Endothelial cell of umbilical vein (primary cell): Measurements from ENCODE around the gene ZNF81. TPM values are rescaled to one million over a fixed set of nuclear protein-coding genes. Genes with fewer than 3 reads are reported as not detected.

Experiments used
- BruUV-seq: library from RNA; stranded (reverse); fragments of 400-500 nt; replicated peaks from 2 replicates; lab custom pipeline; 2021; lab: Mats Ljungman, UMichigan
- CTCF ChIA-PET: fragments of 300-600, 350-600 bp; sonication (Branson Sonifier 250); formaldehyde crosslinking; loops from one replicate; lab custom pipeline; 2021; ENCODE audit warnings: antibody characterized with exemption, inconsistent platforms; lab: Charles Lee
- POLR2A ChIA-PET: fragments of 300-600, 350-600 bp; sonication (Branson Sonifier 250); formaldehyde crosslinking; loops from one replicate; lab custom pipeline; 2021; ENCODE audit warnings: antibody characterized with exemption, inconsistent platforms; lab: Charles Lee
- DNase-seq: peaks from one replicate; pipeline ENCODE4 v3.0.0-alpha.2; 2011; ENCODE audit warnings: low read depth, low spot score
- FAIRE-seq: peaks from 2 replicates; lab custom pipeline; 2011; peaks lifted over from hg19 to GRCh38; lab: Jason Lieb, UNC
- H2AFZ ChIP-seq: 2 replicates; pipeline ENCODE4 v1.6.0; 2012; ENCODE audit warnings: low read depth, low read length, control low read depth, inconsistent platforms
- H3K27ac ChIP-seq: 2 replicates; pipeline ENCODE4 v1.5.1; 2011; ENCODE audit warnings: low read depth, mild to moderate bottlenecking, control low read depth, low read length, moderate library complexity; ENCODE audit not compliant: insufficient read depth
- H3K27me3 ChIP-seq, 2 experiments: 2 replicates each; pipeline versions ENCODE4 v1.6.0 to v1.6.1; 2011; ENCODE audit warnings: low read length in 2 of 2, mixed read lengths in 1 of 2; ENCODE audit not compliant: control insufficient read depth in 2 of 2, insufficient read depth in 2 of 2
- H3K36me3 ChIP-seq, 2 experiments: 2 replicates in 1 of 2; 3 replicates in 1 of 2; pipeline ENCODE4 v1.5.1; 2011; ENCODE audit warnings: low read length in 2 of 2, mild to moderate bottlenecking in 1 of 2, moderate library complexity in 1 of 2; ENCODE audit not compliant: control insufficient read depth in 2 of 2, insufficient read depth in 2 of 2; ENCODE audit errors: extremely low read depth in 1 of 2
- H3K4me1 ChIP-seq: 3 replicates; pipeline ENCODE4 v1.5.1; 2011; ENCODE audit warnings: mild to moderate bottlenecking, low read length; ENCODE audit not compliant: control insufficient read depth, insufficient read depth; ENCODE audit errors: extremely low read depth
- H3K4me2 ChIP-seq: 2 replicates; pipeline ENCODE4 v1.6.1; 2011; ENCODE audit warnings: low read length, control low read depth, mixed read lengths; ENCODE audit not compliant: insufficient read depth
- H3K4me3 ChIP-seq, 3 experiments: fragments of 200-600 bp in 1 of 3; sonication (generic), shearing (Covaris generic) in 1 of 3; replicated peaks in 1 of 3; 2 replicates each; pipeline ENCODE4 v1.5.1; 2011 to 2016; ENCODE audit warnings: control low read depth in 3 of 3, low read length in 3 of 3, mild to moderate bottlenecking in 2 of 3, inconsistent platforms in 1 of 3, low read depth in 1 of 3, moderate library complexity in 1 of 3; ENCODE audit not compliant: insufficient read depth in 1 of 3
- H3K79me2 ChIP-seq: 2 replicates; pipeline ENCODE4 v1.6.0; 2012; ENCODE audit warnings: low read length, inconsistent platforms; ENCODE audit not compliant: control insufficient read depth, insufficient read depth
- H3K9ac ChIP-seq: replicated peaks from 2 replicates; pipeline ENCODE3; 2011; ENCODE audit warnings: low read length, control low read depth; ENCODE audit not compliant: insufficient read depth; ENCODE audit errors: extremely low read depth
- H3K9me1 ChIP-seq: replicated peaks from 3 replicates; pipeline ENCODE4 v1.6.0; 2011; ENCODE audit warnings: mild to moderate bottlenecking, low read length; ENCODE audit not compliant: control insufficient read depth, insufficient read depth; ENCODE audit errors: extremely low read depth
- H3K9me3 ChIP-seq: replicated peaks from 2 replicates; pipeline ENCODE4 v1.5.1; 2012; ENCODE audit warnings: low read length, inconsistent platforms; ENCODE audit not compliant: control insufficient read depth, insufficient read depth
- H4K20me1 ChIP-seq: replicated peaks from 2 replicates; pipeline ENCODE3; 2011; ENCODE audit warnings: mild to moderate bottlenecking, low read length; ENCODE audit not compliant: control insufficient read depth, insufficient read depth; ENCODE audit errors: extremely low read depth
- EZH2 ChIP-seq: IDR thresholded peaks from 2 replicates; pipeline ENCODE4 v1.6.1; 2012; ENCODE audit warnings: borderline replicate concordance, low read depth, mild to moderate bottlenecking, moderate library complexity, low read length, inconsistent platforms; ENCODE audit not compliant: severe bottlenecking
- FOS ChIP-seq: IDR thresholded peaks from 2 replicates; pipeline ENCODE4 v1.6.1; 2011; ENCODE audit warnings: mild to moderate bottlenecking, low read length, moderate library complexity, borderline replicate concordance; ENCODE audit not compliant: insufficient read depth
- GATA2 ChIP-seq: IDR thresholded peaks from 2 replicates; pipeline ENCODE4 v1.7.0; 2011; ENCODE audit warnings: low read depth, mild to moderate bottlenecking, moderate library complexity, mixed read lengths, low read length; ENCODE audit not compliant: insufficient read length, insufficient read depth
- JUN ChIP-seq: IDR thresholded peaks from 2 replicates; pipeline ENCODE4 v1.6.1; 2011; ENCODE audit warnings: borderline replicate concordance, low read depth; ENCODE audit not compliant: insufficient read length, insufficient read depth
- MAX ChIP-seq: IDR thresholded peaks from 2 replicates; pipeline ENCODE4 v1.6.1; 2011; ENCODE audit not compliant: insufficient read depth, insufficient read length
- MYC ChIP-seq: IDR thresholded peaks from one replicate; pipeline ENCODE4 v1.6.1; 2011; ENCODE audit warnings: mild to moderate bottlenecking, low read depth, low read length
- POLR2A ChIP-seq: IDR thresholded peaks from 2 replicates; pipeline ENCODE4 v1.6.1; 2012; ENCODE audit warnings: low read depth, mild to moderate bottlenecking, control low read depth, low read length
- POLR2AphosphoS5 ChIP-seq: IDR thresholded peaks from 2 replicates; pipeline ENCODE4 v1.6.1; 2012; ENCODE audit warnings: low read depth, mild to moderate bottlenecking, control low read depth, low read length, moderate library complexity; ENCODE audit not compliant: insufficient read depth
- dilution Hi-C: fragments of 300-500 bp; cut with MboI; formaldehyde crosslinking; loops from one replicate; pipeline ENCODE4 v1.15.0; 2019; ENCODE audit warnings: low sequenced_read_pairs; ENCODE audit not compliant: extremely low pct_ligation_motif_present
- intact Hi-C: fragments of 100-400 bp; cut with micrococcal nuclease; formaldehyde crosslinking; loops from one replicate; pipeline ENCODE4 v1.10.0; 2022
- polyA plus RNA-seq, 4 experiments: library from polyadenylated mRNA; depleted of rRNA in 3 of 4; stranded (reverse) in 3 of 4; unstranded in 1 of 4; fragments of >200 nt; gene quantifications; 2 replicates each; pipeline versions ENCODE4 v1.2.1 to v1.2.3, GENCODE V29; 2011 to 2012; ENCODE audit warnings: missing spikeins in 1 of 4
- total RNA-seq: library from RNA; stranded (reverse); gene quantifications from 2 replicates; pipeline ENCODE4 v1.2.3, GENCODE V29; 2021
- TF ChIP-seq, protein P1 (sequence below), 2 donors: IDR thresholded peaks; 1 replicate in 1 of 2; 2 replicates in 1 of 2; pipeline ENCODE4 v1.5.1; 2011; ENCODE audit warnings: low read length in 2 of 2, mild to moderate bottlenecking in 2 of 2, moderate library complexity in 2 of 2, control low read depth in 1 of 2, inconsistent platforms in 1 of 2, low read depth in 1 of 2; ENCODE audit not compliant: insufficient read depth in 1 of 2; ENCODE audit errors: extremely low read depth in 1 of 2

ZNF81 gene
- total and polyA plus RNA-seq, 2 donors (not counting 3 experiments of a cell fraction or from before 2014, with no cell fraction given): 2.7 to 6.4 TPM

DNA sequence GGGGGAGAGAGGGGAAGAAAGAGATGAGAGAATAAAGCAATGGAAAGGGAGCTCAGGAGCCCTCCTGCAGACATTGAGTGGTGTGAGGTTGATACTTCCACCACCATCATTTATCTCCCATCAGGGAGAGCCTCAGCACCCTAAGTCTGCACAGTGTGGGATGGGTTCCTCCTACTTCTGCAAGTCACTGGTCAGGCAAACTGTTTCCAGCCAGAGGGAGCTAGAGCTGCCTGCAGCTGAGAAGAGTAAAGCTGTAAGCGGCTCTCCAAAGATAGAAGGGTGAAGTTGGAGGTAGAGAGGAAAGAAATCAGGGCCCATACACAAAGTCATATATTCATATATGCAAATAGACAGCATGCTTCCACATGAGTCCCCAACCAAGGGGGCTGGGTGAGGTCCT, 21.9 kb upstream of the ZNF81 start:
- Histone ChIP-seq H3K27me3 (no peaks in the 10 kb centered on the region), H3K27ac (no peak overlapping the region), H3K9me3 (no peaks in the 10 kb centered on the region), H3K4me2 (no peak overlapping the region), H3K79me2 (no peaks in the 10 kb centered on the region), H3K9me1 (no peaks in the 10 kb centered on the region), H4K20me1 (no peaks in the 10 kb centered on the region), H3K36me3 (no peaks in the 10 kb centered on the region), H3K4me3 (no peak overlapping the region), H2AFZ (no peak overlapping the region), H3K4me1 (peaks cover 4% of the 10 kb centered on the region), H3K9ac (no peak overlapping the region)
- TF ChIP-seq, protein P1, sequence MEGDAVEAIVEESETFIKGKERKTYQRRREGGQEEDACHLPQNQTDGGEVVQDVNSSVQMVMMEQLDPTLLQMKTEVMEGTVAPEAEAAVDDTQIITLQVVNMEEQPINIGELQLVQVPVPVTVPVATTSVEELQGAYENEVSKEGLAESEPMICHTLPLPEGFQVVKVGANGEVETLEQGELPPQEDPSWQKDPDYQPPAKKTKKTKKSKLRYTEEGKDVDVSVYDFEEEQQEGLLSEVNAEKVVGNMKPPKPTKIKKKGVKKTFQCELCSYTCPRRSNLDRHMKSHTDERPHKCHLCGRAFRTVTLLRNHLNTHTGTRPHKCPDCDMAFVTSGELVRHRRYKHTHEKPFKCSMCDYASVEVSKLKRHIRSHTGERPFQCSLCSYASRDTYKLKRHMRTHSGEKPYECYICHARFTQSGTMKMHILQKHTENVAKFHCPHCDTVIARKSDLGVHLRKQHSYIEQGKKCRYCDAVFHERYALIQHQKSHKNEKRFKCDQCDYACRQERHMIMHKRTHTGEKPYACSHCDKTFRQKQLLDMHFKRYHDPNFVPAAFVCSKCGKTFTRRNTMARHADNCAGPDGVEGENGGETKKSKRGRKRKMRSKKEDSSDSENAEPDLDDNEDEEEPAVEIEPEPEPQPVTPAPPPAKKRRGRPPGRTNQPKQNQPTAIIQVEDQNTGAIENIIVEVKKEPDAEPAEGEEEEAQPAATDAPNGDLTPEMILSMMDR (IDR thresholded peaks at IDR 0.05; ENCODE audit: extremely low read depth in 1 of 2, insufficient read depth in 1 of 2, low read depth in 1 of 2, low read length in 2 of 2): no peak
- TF ChIP-seq FOS (no peak), MAX (no peak), POLR2AphosphoS5 (no peak), JUN (no peak), MYC (no peak), POLR2A (no peak), EZH2 (no peak), GATA2 (no peak)
- CTCF ChIA-PET: no interaction called here
- no TSS peak for BruUV-seq
- intact Hi-C loops: no loop called here
- dilution Hi-C loops: no loop called here
- POLR2A ChIA-PET: no interaction called here
- FAIRE-seq (no peak), DNase-seq (no peak)
